Loucy (cell line): ENCODE data around the gene DBF4B.
"Not testable (repeated sequence)": the region's sequence is repeated elsewhere in the genome, so short reads cannot be mapped to it uniquely, and the experiment has no call there.

Experiments
- H2AFZ ChIP-seq: fragments of 200-600 bp; sonication (generic); 2 replicates; pipeline ENCODE4 v1.6.0; 2016; ENCODE audit warnings: antibody characterized with exemption, mild to moderate bottlenecking, low read length, moderate library complexity
- H3F3A ChIP-seq: fragments of 200-600 bp; 2 replicates; pipeline ENCODE4 v1.6.0; 2016; ENCODE audit warnings: antibody characterized with exemption, low read depth, mild to moderate bottlenecking
- H3K27me3 ChIP-seq: fragments of 200-600 bp; sonication (generic); 2 replicates; pipeline ENCODE4 v1.6.1; 2014; ENCODE audit warnings: low read length, mild to moderate bottlenecking; ENCODE audit not compliant: insufficient read depth, poor library complexity, severe bottlenecking
- H3K36me3 ChIP-seq: fragments of 200-600 bp; sonication (generic); 2 replicates; pipeline ENCODE4 v1.6.1; 2016; ENCODE audit warnings: low read length; ENCODE audit not compliant: insufficient read depth
- H3K4me1 ChIP-seq: fragments of 200-600 bp; sonication (generic); 2 replicates; pipeline ENCODE4 v1.5.1; 2014; ENCODE audit warnings: low read length, mild to moderate bottlenecking; ENCODE audit not compliant: insufficient read depth, poor library complexity, severe bottlenecking
- H3K4me2 ChIP-seq: fragments of 200-600 bp; sonication (generic); 2 replicates; pipeline ENCODE4 v1.6.0; 2014; ENCODE audit warnings: antibody characterized with exemption, low read length, low read depth, mild to moderate bottlenecking; ENCODE audit not compliant: poor library complexity, severe bottlenecking
- H3K4me3 ChIP-seq: fragments of 200-600 bp; sonication (generic); 2 replicates; pipeline ENCODE4 v1.5.1; 2014; ENCODE audit warnings: low read length, mild to moderate bottlenecking, mixed read lengths; ENCODE audit not compliant: poor library complexity, severe bottlenecking
- H3K79me2 ChIP-seq: fragments of 200-600 bp; sonication (generic); 2 replicates; pipeline ENCODE4 v1.6.1; 2014; ENCODE audit warnings: low read length; ENCODE audit not compliant: insufficient read depth
- H3K9ac ChIP-seq: fragments of 200-600 bp; sonication (generic); 2 replicates; pipeline ENCODE4 v1.6.0; 2014; ENCODE audit warnings: mild to moderate bottlenecking, low read depth, low read length, moderate library complexity; ENCODE audit not compliant: poor library complexity, severe bottlenecking
- H3K9me2 ChIP-seq: fragments of 200-600 bp; sonication (generic); replicated peaks from 2 replicates; pipeline ENCODE4 v1.6.1; 2016; ENCODE audit warnings: low read depth, low read length, mixed read lengths
- H3K9me3 ChIP-seq: fragments of 200-600 bp; sonication (generic); 2 replicates; pipeline ENCODE4 v1.6.1; 2014; ENCODE audit warnings: mild to moderate bottlenecking, antibody characterized with exemption, low read length, low read depth; ENCODE audit not compliant: insufficient read depth
- H4K20me1 ChIP-seq: fragments of 200-600 bp; sonication (generic); 2 replicates; pipeline ENCODE4 v1.6.0; 2014; ENCODE audit warnings: antibody characterized with exemption, low read length, mild to moderate bottlenecking; ENCODE audit not compliant: insufficient read depth, poor library complexity, severe bottlenecking
- EZH2phosphoT487 ChIP-seq: fragments of 200-600 bp; IDR thresholded peaks from 2 replicates; pipeline ENCODE4 v1.6.1; 2018; ENCODE audit warnings: antibody characterized with exemption, mild to moderate bottlenecking, moderate library complexity, borderline replicate concordance
- TF ChIP-seq, protein P1 (sequence below): fragments of 200-600 bp; sonication (generic); conservative IDR thresholded peaks from 2 replicates; pipeline ENCODE4 v1.5.1; 2014; ENCODE audit warnings: mild to moderate bottlenecking, antibody characterized with exemption, low read length

Gene DBF4B

DNA sequence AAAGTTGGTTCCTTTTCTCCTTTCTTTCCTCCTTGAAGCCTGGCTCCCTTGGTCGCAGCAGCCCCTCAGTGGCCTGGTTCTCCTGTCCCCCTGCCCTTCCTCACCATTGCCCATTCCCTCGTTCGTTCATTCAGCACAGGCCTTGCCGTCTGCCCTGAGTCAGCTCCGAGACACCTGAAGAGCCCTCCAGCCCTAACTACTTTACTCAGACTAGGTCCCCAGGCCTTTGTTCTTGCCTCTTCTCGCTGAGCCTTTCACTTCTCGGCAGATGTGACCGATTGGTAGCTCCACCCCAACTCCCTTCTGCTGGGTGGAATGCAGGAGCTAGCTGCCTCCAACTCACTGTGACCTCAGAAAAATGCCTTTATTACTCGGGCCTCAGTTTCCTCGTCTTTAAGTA is 43.3 kb downstream of the DBF4B start:
- H4K20me1 ChIP-seq: no peaks in the 10 kb centered on the region
- no peak overlapping the region for H3K4me3 ChIP-seq
- H3K79me2 ChIP-seq: no peaks in the 10 kb centered on the region
- H3K9me2 ChIP-seq: no peaks in the 10 kb centered on the region
- H3K36me3 ChIP-seq: peaks cover 30% of the 10 kb centered on the region; the same call in 1 of the 2 replicates
- H3K27me3 ChIP-seq: no peaks in the 10 kb centered on the region
- H3F3A ChIP-seq: no peaks in the 10 kb centered on the region
- H3K9me3 ChIP-seq: no peaks in the 10 kb centered on the region
- peaks cover 10% of the 10 kb centered on the region for H3K4me1 ChIP-seq
- TF ChIP-seq, protein P1, sequence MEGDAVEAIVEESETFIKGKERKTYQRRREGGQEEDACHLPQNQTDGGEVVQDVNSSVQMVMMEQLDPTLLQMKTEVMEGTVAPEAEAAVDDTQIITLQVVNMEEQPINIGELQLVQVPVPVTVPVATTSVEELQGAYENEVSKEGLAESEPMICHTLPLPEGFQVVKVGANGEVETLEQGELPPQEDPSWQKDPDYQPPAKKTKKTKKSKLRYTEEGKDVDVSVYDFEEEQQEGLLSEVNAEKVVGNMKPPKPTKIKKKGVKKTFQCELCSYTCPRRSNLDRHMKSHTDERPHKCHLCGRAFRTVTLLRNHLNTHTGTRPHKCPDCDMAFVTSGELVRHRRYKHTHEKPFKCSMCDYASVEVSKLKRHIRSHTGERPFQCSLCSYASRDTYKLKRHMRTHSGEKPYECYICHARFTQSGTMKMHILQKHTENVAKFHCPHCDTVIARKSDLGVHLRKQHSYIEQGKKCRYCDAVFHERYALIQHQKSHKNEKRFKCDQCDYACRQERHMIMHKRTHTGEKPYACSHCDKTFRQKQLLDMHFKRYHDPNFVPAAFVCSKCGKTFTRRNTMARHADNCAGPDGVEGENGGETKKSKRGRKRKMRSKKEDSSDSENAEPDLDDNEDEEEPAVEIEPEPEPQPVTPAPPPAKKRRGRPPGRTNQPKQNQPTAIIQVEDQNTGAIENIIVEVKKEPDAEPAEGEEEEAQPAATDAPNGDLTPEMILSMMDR: no peak
- TF ChIP-seq EZH2phosphoT487: no peak
- H3K4me2 ChIP-seq: no peak overlapping the region
- no peak overlapping the region for H2AFZ ChIP-seq
- H3K9ac ChIP-seq: no peak overlapping the region

DNA sequence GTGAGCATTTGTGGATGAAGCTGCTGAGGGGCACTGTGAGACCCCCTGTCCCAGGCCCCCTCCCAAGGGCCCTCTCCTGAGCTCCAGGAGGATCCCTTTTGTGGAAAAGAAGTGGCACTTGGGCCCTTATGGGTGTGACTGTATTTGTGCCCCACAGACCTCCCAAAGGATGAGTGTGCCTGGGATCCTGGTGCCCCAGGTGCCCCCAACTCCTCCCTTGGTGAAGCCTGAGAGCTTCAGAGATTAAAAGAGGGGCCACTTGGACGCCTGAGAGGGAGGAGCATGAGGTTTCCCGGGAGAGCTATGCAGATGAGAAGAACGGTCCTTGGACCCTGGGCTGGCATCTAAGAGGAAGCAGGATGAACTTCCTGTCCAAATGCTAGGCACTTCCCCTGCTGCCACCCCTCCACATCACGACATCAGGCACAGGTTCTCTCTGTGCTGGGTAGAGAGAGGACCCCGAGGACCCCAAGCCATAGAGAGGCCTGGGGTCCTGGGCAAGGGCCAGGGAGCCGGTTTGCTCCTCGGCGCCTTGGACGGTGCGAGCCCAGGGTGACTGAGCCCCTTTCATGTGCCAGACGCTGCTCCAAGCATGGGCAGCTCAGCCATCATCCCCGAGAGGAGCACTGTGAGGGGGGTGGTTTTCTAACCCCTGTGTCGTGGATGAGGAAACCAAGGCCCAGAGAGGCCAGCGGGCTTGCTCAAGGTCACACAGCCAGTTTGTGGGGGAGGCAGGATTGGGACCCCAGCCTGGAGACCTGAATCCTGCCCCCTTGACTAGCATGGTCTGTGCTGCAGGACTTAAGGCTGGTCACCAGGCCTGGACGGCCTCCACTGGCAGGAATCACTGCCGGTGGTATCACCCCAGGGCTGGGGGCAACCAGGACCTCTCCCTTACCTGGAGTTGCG is 44.7 kb downstream of the DBF4B start:
- H3K4me1 ChIP-seq: no peaks in the 10 kb centered on the region
- no peak overlapping the region for H3K9ac ChIP-seq
- H3K9me3 ChIP-seq: no peaks in the 10 kb centered on the region
- no peaks in the 10 kb centered on the region for H3K27me3 ChIP-seq
- no peaks in the 10 kb centered on the region for H3F3A ChIP-seq
- TF ChIP-seq EZH2phosphoT487: no peak
- TF ChIP-seq, protein P1: no peak
- no peaks in the 10 kb centered on the region for H4K20me1 ChIP-seq
- H2AFZ ChIP-seq: no peak overlapping the region
- H3K36me3 ChIP-seq: peaks cover 25% of the 10 kb centered on the region; the same call in 1 of the 2 replicates
- no peak overlapping the region for H3K4me3 ChIP-seq
- no peaks in the 10 kb centered on the region for H3K79me2 ChIP-seq
- no peak overlapping the region for H3K4me2 ChIP-seq
- no peaks in the 10 kb centered on the region for H3K9me2 ChIP-seq

GRCh38 chr17:44754276-44754675 is 45.8 kb downstream of the DBF4B start:
- TF ChIP-seq EZH2phosphoT487: no peak
- TF ChIP-seq, protein P1: no peak
- Histone ChIP-seq H3K36me3 (peaks cover 19% of the 10 kb centered on the region; the same call in 1 of the 2 replicates), H3K9me2 (no peaks in the 10 kb centered on the region), H3F3A (no peaks in the 10 kb centered on the region), H3K4me3 (no peak overlapping the region), H4K20me1 (no peaks in the 10 kb centered on the region), H3K9me3 (no peaks in the 10 kb centered on the region), H3K4me2 (no peak overlapping the region), H2AFZ (no peak overlapping the region), H3K9ac (no peak overlapping the region), H3K4me1 (peaks cover under 1% of the 10 kb centered on the region), H3K27me3 (no peaks in the 10 kb centered on the region), H3K79me2 (no peaks in the 10 kb centered on the region)

- not testable (repeated sequence) for H3F3A ChIP-seq, H3K27me3 ChIP-seq, H4K20me1 ChIP-seq, H3K4me1 ChIP-seq, H3K9me3 ChIP-seq, H3K9me2 ChIP-seq, H3K4me2 ChIP-seq, H3K4me3 ChIP-seq, H3K9ac ChIP-seq, H3K79me2 ChIP-seq, H2AFZ ChIP-seq
- peaks cover 14% of the 10 kb centered on the region; the same call in 1 of the 2 replicates for H3K36me3 ChIP-seq
Measured at GRCh38 chr17:44755180-44755579, 46.7 kb downstream of the DBF4B start.
